H1 (cell line): ENCODE data around the gene ATXN7. TPM values are rescaled to one million over a fixed set of nuclear protein-coding genes. Genes with fewer than 3 reads are reported as not detected.

Source experiments
- polyA plus RNA-seq, 7 experiments: library from polyadenylated mRNA; depleted of rRNA in 3 of 7; stranded (reverse) in 5 of 7; unstranded in 2 of 7; fragments of >200 nt in 5 of 7; fragments of 200-250 nt in 2 of 7; gene quantifications; 1 replicate in 5 of 7; 2 replicates in 1 of 7; 4 replicates in 1 of 7; pipeline versions ENCODE4 v1.2.1 to v1.2.3, GENCODE V29; 2011 to 2013; ENCODE audit warnings: missing spikeins in 2 of 7, mixed read lengths in 2 of 7
- total RNA-seq: library from RNA; stranded (reverse); fragmentation: NEBNext Ultra II Directional; extraction: Animal tissue kit (Norgen Biotek cat#: 25700); gene quantifications from 2 replicates; pipeline ENCODE4 v1.2.1, GENCODE V29; 2021
- TF ChIP-seq, protein P1 (sequence below), 3 experiments: IDR thresholded peaks; 1 replicate in 2 of 3; 2 replicates in 1 of 3; pipeline versions ENCODE4 v1.5.1 to v1.6.1; 2011; ENCODE audit warnings: low read length in 3 of 3, mild to moderate bottlenecking in 3 of 3, inconsistent platforms in 2 of 3, low read depth in 1 of 3, moderate library complexity in 1 of 3; ENCODE audit not compliant: insufficient read depth in 1 of 3; ENCODE audit errors: control extremely low read depth in 1 of 3

The ATXN7 gene
- total and polyA plus RNA-seq, 2 of the 8 experiments (the other 6 are each of a cell fraction or from before 2014, with no cell fraction given), result 15.5 to 16.8 TPM

GRCh38 chr3:64048631-64049061, 185.0 kb downstream of the ATXN7 start (continued):
- TF ChIP-seq, protein P1, sequence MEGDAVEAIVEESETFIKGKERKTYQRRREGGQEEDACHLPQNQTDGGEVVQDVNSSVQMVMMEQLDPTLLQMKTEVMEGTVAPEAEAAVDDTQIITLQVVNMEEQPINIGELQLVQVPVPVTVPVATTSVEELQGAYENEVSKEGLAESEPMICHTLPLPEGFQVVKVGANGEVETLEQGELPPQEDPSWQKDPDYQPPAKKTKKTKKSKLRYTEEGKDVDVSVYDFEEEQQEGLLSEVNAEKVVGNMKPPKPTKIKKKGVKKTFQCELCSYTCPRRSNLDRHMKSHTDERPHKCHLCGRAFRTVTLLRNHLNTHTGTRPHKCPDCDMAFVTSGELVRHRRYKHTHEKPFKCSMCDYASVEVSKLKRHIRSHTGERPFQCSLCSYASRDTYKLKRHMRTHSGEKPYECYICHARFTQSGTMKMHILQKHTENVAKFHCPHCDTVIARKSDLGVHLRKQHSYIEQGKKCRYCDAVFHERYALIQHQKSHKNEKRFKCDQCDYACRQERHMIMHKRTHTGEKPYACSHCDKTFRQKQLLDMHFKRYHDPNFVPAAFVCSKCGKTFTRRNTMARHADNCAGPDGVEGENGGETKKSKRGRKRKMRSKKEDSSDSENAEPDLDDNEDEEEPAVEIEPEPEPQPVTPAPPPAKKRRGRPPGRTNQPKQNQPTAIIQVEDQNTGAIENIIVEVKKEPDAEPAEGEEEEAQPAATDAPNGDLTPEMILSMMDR (IDR thresholded peaks at IDR 0.05; ENCODE audit: control extremely low read depth in 1 of 3, insufficient read depth in 1 of 3, low read depth in 1 of 3, low read length in 3 of 3), result no peak
- TF ChIP-seq, all 59 proteins: peak for 0
